ENCODE results near the gene EFNB1. TPM values are rescaled to one million over a fixed set of nuclear protein-coding genes. Genes with fewer than 3 reads are reported as not detected.

The EFNB1 gene
- total and polyA plus RNA-seq, 2 donors (not counting 1 experiment from before 2014, with no cell fraction given), result 1.5 to 3.2 TPM

GRCh38 chrX:68824565-68825125 lies 4.2 kb upstream of the EFNB1 start:
- H3K27ac Mint-ChIP-seq, result no peak overlapping the region
- no peak overlapping the region for H3K4me3 ChIP-seq (ENCODE audit: control extremely low read depth in 1 of 5, extremely low read depth in 1 of 5, insufficient read depth in 1 of 5, low read depth in 2 of 5, low read length in 4 of 5)
- H3K27me3 Mint-ChIP-seq, result no peaks in the 10 kb centered on the region
- H3K4me2 ChIP-seq (replicated peaks; ENCODE audit: low read depth, low read length, poor library complexity, severe bottlenecking), result no peak overlapping the region
- POLR2A ChIA-PET, result no interaction called here
- H3K9me3 Mint-ChIP-seq (ENCODE audit: insufficient read depth), result no peaks in the 10 kb centered on the region
- no peak overlapping the region for H3K4me3 Mint-ChIP-seq
- H3K9me3 ChIP-seq (ENCODE audit: control extremely low read depth in 1 of 3, control insufficient read depth in 2 of 3, insufficient read depth in 1 of 3, low read length in 2 of 3), result no peaks in the 10 kb centered on the region
- CTCF ChIA-PET, result interaction anchor here (1.4 kb wide), 1 partner anchor 397 kb away, joined by 5 read pairs; no protein-coding TSS in a partner anchor
- peaks cover 0 to 11% of the 10 kb centered on the region in 2 donors for H3K4me1 ChIP-seq (ENCODE audit: control insufficient read depth in 2 of 2, insufficient read depth in 2 of 2, low read length in 2 of 2)
- peaks cover 6% of the 10 kb centered on the region for H3K4me1 Mint-ChIP-seq
- no peaks in the 10 kb centered on the region for H3K79me2 ChIP-seq (ENCODE audit: control insufficient read depth, insufficient read depth, low read length)
- H3K27me3 ChIP-seq (replicated peaks in 1 of 4; ENCODE audit: control extremely low read depth in 1 of 4, control insufficient read depth in 3 of 4, insufficient read depth in 4 of 4, low read length in 3 of 4), result peaks cover 0 to 1% (median 0%) of the 10 kb centered on the region in 4 experiments
- intact Hi-C loops (cut with micrococcal nuclease), result loop anchor here (5.0 to 10.0 kb wide), 4 partner anchors 310 to 1618 kb away; partner anchors contain the start of genes DLG3 and EDA
- ATAC-seq (ENCODE audit: low read depth) (no peak), DNase-seq (no peak)
- TF ChIP-seq CTCF (IDR thresholded peaks at IDR 0.05) (no peak), EZH2 (IDR thresholded peaks at IDR 0.05; ENCODE audit: borderline replicate concordance, insufficient read depth, low read depth, low read length, poor library complexity, severe bottlenecking) (no peak)
- WGBS (ENCODE audit: insufficient coverage), result 60% methylated on average over 1 of the region's 5 CpGs
- H2AFZ ChIP-seq (ENCODE audit: insufficient read depth, low read depth, low read length, poor library complexity, severe bottlenecking), result no peak overlapping the region
- no peak overlapping the region for H3K9ac ChIP-seq (ENCODE audit: low read length)
- H3K27ac ChIP-seq (ENCODE audit: low read length in 2 of 2), result no peak overlapping the region
- H4K20me1 ChIP-seq (ENCODE audit: control insufficient read depth, insufficient read depth, low read length, poor library complexity, severe bottlenecking), result peaks cover 1% of the 10 kb centered on the region
- no peaks in the 10 kb centered on the region for H3K36me3 ChIP-seq (replicated peaks in 1 of 2; ENCODE audit: control extremely low read depth in 1 of 2, control insufficient read depth in 1 of 2, extremely low read depth in 1 of 2, insufficient read depth in 2 of 2, low read length in 1 of 2)
